Iris pigment epithelial cell (primary cell): ENCODE measurements around the gene OR2G3.

Experiments used
- DNase-seq: peaks from one replicate; pipeline ENCODE4 v3.0.0-alpha.2; 2011; ENCODE audit warnings: low read depth

Gene OR2G3

DNA sequence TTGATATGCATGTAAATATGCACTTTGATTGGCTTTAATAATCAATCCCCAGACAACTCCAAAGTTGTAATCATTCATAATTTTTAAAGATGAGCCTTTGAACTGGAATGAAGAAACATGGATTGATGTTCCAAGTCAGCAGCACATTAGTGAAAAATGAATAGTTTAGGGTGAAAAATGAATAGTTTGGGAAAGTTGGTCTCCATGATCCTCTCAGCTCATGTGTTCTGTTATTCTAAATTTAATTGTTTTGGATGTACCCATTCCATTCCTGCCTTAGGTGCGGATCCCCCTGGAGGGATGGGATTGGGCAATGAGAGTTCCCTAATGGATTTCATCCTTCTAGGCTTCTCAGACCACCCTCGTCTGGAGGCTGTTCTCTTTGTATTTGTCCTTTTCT, at the start of gene OR2G3:
OR2G3 (plus strand) TSS at position 301 of the 400 bp plus-strand sequence; CDS start at position 301, 0 bp downstream.
- DNase-seq: no peak

DNA sequence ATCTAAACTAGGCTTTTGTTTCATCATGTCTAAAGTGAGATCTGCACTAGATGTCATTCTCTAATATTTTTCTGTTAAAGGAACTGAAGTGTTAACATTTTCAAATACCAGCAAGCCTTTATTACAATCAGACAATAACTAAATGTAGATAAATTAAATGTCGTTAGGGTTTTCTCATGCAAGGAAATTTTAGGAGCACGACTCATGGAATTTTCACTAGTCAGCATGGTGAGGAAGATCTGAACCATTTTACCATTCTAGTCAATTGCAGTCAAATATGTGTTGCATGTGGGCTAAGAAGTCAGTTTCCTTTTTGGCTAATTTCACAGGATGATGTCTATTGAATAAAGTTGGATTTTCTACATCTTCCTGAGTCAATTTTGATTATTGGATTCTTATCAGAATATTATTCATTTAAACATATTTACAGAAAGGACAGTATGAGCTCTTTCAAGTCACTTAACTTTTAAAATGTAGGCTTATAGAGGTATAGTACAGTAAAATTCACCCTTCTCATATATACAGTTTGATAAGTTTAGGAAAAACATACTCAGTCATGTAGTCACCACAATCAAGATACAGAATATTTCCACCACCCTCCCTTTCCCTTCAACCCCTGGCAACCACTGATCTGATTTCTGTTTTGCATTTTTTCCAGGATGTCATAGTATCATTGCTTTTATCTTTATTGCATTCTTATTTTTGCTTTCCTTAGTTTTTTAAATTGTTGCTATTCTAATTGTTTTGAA, 47.3 kb upstream of the OR2G3 start:
- no peak for DNase-seq

DNA sequence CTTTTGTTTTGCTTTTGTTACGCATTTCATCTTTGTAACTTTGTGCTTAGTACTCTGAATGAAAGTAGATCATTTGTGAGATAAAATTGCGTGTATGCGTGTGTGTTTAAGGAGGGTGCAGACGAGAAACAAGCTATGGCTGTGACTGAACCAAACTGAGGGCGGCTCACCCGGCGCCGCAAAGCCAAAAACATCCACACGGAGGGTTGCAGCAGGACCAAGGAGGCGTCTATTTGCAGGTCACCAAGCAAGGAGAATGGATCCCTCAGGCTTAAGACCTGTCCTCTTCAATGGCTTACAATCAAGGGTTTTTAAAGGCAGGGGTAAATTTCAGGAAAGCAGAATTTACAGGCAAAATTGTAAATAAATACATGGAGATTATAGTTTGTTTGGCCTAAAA, 43.7 kb upstream of the OR2G3 start:
- DNase-seq: no peak

DNA sequence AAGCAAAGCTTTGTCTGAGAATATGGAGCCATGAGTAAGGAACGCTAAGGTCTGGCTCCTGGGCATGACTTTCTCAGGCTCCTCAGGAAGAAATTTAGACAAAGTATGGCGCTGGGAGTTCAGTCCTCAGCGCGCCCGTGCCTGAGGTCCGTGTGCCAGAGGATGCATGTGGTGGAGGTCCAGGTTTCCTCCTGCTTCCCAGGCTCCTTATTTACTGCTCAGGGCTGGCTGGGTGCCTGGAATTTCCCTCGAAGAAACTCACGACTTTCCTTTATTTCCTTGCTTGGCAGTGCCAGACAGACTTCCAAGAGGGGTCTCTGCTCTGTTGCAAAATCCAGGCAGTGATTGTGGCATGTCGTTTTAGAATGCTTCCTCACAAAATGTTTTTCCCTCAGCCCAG, 43.2 kb upstream of the OR2G3 start:
- no peak for DNase-seq

DNA sequence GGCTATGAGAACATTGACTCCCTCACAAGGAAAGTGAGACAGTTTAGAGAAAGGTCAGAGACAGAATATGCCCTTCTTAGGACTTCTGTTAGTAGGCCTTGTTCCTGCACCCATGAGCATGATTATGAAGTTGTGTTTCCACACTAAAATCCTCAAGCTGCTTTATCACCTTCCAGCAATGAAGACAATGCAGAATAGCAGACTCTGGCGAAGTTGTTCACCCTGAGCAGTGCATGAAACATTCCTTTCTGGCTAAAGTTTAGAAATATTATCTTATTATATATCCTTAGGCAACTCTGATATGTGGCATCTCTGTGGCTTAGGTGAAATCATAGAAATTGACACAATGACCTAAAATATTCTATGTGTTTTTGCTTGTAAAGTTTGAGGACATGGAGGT, 31.1 kb upstream of the OR2G3 start:
- no peak for DNase-seq

DNA sequence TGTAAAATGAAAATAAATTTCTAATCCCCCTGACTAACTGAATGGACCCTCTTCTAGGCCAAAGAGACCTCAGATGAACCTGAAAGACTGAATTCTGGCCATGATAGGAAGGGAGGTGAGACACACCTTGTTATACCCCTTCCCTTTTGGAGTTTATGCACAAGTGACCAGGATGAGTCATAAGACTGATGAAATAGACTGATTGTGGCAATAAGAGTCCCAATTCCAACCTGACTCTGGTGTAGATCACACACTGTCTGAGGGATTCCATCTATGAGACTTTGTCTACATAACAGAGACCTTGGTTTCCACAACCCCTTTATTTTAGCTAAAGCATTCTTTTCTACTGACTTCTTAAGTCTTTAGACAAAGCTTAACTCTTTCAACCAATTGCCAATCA, 30.7 kb upstream of the OR2G3 start:
- DNase-seq: no peak

DNA sequence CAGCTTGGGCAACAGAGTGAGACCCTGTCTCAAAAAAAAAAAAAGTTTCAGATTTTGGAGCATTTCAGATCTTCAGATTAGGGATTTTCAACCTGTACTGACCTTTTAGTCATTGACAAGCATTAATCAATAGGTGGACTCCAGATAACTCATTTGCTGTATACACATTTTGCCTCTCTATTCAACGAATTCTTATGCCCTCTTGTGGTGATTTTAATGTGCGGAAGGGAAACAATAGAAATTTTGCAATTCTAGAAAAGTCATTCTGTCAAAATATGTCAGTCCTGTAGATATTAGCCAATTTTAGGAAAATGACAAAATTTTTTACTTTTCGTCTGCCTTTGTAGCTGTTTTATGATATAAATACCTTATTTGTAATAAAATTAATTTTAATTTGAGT, 28.9 kb upstream of the OR2G3 start:
- peak; percentile 1 for DNase-seq

DNA sequence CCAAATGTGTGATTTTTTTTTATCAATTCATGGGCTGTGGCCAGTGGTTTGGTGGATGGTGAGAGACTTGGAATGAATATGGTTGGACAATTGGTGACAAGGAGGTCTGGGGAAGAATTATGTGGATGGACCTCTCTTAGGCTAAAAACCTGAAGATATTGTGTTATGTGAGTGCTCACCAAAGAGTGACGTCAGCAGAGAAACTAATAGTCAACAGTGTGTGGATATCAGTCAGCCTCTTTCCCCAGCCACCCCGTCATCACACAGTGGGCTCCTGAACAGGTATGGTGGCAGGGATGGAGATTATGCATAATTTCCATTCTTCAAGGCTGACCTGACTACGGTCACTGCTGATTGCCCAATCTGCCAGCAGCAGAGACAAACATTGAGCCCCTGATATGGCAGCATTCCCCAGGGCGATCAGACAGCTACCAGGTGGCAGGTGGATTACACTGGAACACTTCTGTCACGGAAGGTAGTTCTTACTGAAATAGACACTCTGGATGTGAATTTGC, 26.4 kb upstream of the OR2G3 start:
- DNase-seq: no peak

DNA sequence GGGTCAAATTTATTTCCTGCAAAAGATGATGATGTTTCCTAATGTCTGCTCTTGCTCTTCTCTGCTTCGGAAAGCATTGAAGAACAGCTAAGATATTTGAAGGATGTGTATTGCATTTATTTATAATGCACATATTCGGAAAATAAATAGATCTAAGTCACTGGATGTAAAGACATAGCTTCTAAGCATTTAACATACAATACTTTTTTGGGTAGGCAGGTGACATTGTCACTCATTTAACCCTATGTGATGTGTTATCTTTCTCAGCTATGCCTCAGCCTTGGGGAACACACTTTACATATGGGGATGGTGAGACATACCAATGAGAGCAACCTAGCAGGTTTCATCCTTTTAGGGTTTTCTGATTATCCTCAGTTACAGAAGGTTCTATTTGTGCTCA, 17.3 kb upstream of the OR2G3 start, which contains the start of gene OR2G2:
OR2G2 (plus strand) TSS at position 301 of the 400 bp plus-strand sequence; CDS start at position 301, 0 bp downstream.
- DNase-seq: no peak

DNA sequence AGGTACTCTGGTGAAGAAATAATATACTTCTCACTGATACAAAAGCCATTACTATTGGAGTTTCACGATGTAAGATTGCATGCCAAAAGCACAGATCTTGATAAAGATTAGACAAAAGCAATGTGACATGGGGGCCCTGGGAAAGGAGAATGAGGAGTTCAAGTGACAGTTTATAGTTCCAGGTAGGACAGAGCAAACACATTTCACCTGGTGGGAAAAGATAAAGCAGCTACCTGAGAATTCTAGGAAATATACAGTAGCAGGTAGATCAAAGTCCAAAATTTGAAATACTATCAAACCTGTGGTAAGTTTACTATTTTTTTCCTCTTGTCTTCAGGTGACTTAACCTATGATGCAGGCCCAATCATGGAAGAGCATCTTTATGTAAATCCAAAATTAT, 8.0 kb downstream of the OR2G3 start:
- no peak for DNase-seq

DNA sequence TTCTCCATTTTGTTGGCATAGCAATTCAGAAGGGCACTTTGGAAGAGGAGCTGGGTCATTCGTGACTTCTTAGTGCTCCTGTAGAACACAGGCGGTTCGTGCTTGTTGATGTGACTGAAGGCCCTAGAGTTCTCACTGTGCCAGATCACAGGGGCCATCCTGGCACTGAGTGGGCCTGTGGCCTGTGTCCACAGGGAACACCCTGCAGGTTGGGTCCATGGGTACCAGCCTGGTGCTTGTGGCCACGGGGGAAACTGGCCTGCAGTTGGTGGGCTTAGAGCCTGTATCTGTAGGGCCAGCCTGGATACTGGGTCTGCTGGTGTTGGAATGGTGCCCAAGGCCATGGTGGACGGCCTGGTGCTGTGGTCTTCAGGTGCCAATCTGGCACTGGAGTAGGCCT, 9.2 kb downstream of the OR2G3 start:
- DNase-seq: no peak

DNA sequence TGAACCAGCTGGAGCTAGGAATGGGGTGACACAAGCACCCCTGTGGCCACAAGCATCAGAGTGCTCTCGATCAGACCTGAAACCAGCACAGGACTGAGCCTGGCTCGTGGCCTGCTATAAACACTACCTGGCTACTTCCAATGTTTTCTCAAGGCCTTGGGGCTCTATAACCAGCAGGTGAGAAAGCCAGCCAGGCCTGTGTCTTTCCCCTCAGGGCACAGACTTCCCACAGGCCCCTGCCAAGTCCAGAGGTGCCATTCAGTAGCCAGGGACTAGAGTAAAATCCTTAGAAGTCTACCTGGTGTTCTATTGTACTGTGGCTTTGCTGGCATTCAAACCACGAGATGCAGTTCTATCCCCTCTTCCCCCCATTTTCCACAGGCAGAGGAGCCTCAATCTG, 22.6 kb downstream of the OR2G3 start:
- no peak for DNase-seq

DNA sequence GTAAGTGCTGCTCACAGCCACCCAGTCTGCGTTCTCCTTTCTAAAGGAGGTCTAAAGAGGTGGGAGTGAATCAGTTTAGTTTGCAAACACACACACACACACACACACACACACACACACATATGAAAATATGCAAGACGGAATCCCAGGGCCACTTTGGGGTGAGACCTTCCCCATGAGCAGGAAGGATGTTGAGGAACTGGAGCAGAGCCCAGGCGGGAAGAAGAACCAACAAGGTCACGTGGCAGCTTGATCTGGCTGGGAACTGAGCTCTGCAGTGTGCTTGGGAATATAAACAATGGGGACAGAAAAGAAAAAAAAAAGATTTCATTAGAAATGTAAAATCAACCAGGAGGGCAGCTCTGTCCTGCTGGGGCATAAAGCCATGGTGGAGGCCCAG, 32.6 kb downstream of the OR2G3 start:
- no peak for DNase-seq

DNA sequence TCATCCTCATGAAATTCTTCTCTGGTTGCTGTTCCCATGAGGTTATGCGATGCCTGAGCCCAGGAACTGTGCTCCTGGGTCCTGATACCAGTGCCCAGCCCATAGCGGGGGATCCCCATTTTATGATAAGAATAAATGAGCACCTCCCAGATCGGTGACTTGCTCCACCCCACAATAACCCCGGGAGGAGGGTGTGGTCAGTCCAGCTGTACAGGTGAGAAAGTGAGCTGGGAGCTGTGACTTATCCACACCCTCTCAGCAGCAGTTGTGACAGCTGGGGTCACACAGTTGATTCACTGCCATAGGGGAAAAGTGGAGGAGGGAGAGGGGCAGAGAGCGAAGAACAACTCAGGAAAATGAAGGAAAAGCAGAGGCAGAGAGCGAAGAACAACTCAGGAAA, 33.4 kb downstream of the OR2G3 start:
- no peak for DNase-seq

DNA sequence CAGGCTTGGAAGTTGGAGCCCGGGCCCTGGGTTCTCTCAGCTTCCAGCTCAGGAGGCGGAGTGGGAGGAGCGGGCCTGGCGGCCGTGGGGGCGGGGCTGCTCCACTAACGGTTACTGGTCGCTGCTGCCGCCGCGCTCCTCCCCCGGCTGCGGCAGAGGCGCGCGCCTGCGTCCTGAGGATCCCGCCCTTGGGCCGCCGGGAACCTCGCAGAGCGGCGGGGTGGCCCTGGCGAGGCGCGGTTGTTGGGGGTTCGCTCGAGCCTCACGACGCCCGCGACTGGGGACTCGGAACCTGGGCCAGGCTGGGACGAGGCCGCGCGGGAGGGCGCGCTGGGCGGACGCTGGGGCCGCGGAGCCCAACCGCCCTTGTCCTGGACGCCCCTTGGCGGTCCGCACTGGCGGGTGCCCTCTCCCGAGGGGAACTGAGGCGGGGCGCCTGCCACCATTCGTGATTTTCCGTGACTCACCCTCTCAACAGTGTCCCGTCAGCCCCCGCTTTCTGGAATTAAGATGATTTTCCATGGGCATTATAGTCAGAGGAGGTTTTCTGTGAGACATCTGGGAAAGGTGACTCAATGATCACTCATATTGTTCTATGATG, 34.1 kb downstream of the OR2G3 start:
- no peak for DNase-seq

DNA sequence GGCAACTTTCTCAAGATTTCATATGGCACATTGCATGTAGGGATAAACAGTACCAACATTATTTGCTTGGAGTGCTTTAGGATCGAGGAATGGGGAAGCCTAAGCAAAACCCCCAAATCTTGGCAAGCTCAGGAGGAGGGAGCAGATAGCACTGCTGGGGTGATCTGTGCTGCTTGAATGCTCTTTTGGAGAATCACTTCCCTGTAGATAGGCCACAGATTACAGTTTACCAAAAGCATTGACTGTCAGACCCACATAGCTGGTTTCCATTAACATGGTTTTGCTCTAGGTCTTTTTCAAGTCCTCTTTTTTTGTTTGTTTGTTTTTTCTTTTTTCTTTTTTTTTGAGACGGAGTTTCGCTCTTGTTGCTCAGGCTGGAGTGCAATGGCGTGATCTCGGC, 37.4 kb downstream of the OR2G3 start:
- DNase-seq: no peak

DNA sequence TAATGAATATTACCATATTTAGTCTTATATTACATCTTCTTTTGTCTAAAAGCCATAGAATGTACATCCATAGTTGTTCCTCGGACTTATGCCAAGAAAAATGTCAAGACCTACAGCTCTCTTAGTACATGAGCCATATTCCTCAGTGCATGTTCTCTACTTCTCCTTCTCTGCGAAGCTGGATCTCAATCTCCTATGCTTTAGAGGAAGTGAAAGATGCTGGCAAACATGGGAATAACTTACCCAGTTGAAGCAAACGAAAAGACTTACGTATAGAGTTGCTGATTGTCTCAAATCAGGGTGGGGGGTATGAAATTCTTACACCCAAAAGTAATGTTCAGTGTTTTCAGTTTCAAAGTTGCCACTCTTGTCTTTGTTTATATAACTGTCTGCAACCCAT, 41.5 kb downstream of the OR2G3 start:
- no peak for DNase-seq

DNA sequence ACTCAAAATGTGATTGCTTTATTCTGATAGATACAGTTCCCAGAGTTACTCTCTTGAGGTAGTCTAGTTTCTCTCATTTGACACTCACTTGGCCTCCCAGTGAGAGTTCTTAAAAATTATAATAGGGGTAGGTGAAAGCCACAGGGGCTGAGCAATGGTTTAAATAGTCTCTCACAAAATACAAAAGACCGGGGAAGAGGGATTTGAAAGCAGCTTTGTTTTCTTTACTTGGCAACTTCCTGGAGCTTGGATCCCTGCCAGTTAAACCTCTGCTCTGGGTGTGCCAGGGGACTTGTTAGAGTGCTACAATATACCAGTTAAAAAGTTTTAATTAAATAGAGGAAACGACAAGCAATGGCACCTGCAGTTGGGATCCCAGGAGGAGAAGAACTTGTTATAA, 42.5 kb downstream of the OR2G3 start:
- no peak for DNase-seq

DNA sequence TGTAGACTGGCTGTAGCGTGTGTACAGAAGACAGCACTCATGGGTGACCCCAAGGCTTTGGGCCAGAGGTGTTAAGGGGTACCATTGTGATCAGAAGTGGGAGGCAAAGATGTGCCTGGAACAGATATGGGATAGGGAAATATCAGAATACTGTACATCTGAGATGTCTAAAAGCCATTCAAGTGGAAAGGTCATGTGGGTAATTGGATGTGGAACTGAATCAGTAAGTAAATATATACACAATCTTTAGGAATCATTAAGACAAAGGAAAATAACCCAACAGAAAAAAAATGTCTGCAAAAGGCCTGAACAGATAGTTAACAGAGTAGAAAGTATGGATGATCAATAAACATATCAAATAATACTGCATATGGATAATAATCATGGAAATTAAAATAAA, 47.7 kb downstream of the OR2G3 start:
- DNase-seq: no peak
